ENCODE measurements around the gene ZNF264. TPM values are rescaled to one million over a fixed set of nuclear protein-coding genes. Genes with fewer than 3 reads are reported as not detected.
A peak's percentile ranks its signal among the peaks of the same experiment; 100 is the strongest.

ZNF264 gene
- 10 to 100 TPM; 45.0 to 46.0 TPM for total RNA-seq
- polyA plus RNA-seq = 1 to 10 TPM; 5.7 to 8.2 TPM
- long read RNA-seq, donor 1, full-length matches to known transcripts = 3 of 3 reads
- long read RNA-seq, donor 1, partial matches to known transcripts = 0 of 3 reads
- long read RNA-seq, donor 1, other reads (novel, unspliced or antisense) = 0 of 3 reads
- long read RNA-seq, donor 2, full-length matches to known transcripts = 1 of 1 reads
- long read RNA-seq, donor 2, partial matches to known transcripts = 0 of 1 reads
- long read RNA-seq, donor 2, other reads (novel, unspliced or antisense) = 0 of 1 reads
- long read RNA-seq, donor 3, full-length matches to known transcripts = 6 of 6 reads
- long read RNA-seq, donor 3, partial matches to known transcripts = 0 of 6 reads
- long read RNA-seq, donor 3, other reads (novel, unspliced or antisense) = 0 of 6 reads
- long read RNA-seq, donor 4, full-length matches to known transcripts = 1 of 1 reads
- long read RNA-seq, donor 4, partial matches to known transcripts = 0 of 1 reads
- long read RNA-seq, donor 4, other reads (novel, unspliced or antisense) = 0 of 1 reads
- long read RNA-seq, donor 5, full-length matches to known transcripts = 4 of 4 reads
- long read RNA-seq, donor 5, partial matches to known transcripts = 0 of 4 reads
- long read RNA-seq, donor 5, other reads (novel, unspliced or antisense) = 0 of 4 reads

GRCh38 chr19:57191141-57192076 is at the start of gene ZNF264:
TSS of gene ZNF264 (plus strand) at chr19:57191500. CDS start at chr19:57191914, 414 bp downstream.
- Histone ChIP-seq H3K27me3 (ENCODE audit: control insufficient read depth in 3 of 3, insufficient read depth in 3 of 3, low read length in 2 of 3) (no peaks in the 10 kb centered on the region), H3K36me3 (ENCODE audit: control insufficient read depth in 4 of 4, insufficient read depth in 4 of 4, low read length in 4 of 4) (peaks cover 11 to 33% (median 22%) of the 10 kb centered on the region in 4 donors), H3K4me3 (peak within 1 kb of the TSS; percentile 100), H3K27ac (ENCODE audit: low read depth in 1 of 2, low read length in 1 of 2) (peak within 1 kb of the TSS; percentile 80 to 92), H3K4me1 (ENCODE audit: control insufficient read depth in 5 of 5, insufficient read depth in 5 of 5, low read length in 5 of 5) (peaks cover 8 to 11% (median 8%) of the 10 kb centered on the region in 5 donors), H3K9ac (ENCODE audit: insufficient read depth in 1 of 2, low read length in 2 of 2) (peak within 1 kb of the TSS; percentile 82 to 92), H3K9me3 (ENCODE audit: control insufficient read depth in 4 of 4, insufficient read depth in 3 of 4, low read length in 3 of 4) (peaks cover 0 to 16% (median 1%) of the 10 kb centered on the region in 4 donors)
- DNase-seq (peak; percentile 88 to 95 (median 91)), ATAC-seq (ENCODE audit: insufficient read depth, low FRiP score) (peak; percentile 95)
- TF ChIP-seq CTCF (IDR thresholded peaks at IDR 0.05; ENCODE audit: control extremely low read depth, extremely low read depth) = no peak
- 1 to 2% methylated on average over 80 to 81 of the region's 81 CpGs for WGBS, 2 donors

GRCh38 chr19:57141699-57142098 is 49.6 kb upstream of the ZNF264 start:
- H3K9me3 ChIP-seq (ENCODE audit: control insufficient read depth in 4 of 4, insufficient read depth in 3 of 4, low read length in 3 of 4) = peaks cover 0 to 18% (median 0%) of the 10 kb centered on the region in 4 donors
- DNase-seq (no peak), ATAC-seq (ENCODE audit: insufficient read depth, low FRiP score) (no peak)
- H3K4me3 ChIP-seq = no peak overlapping the region
- 91 to 96% methylated on average over 4 of the region's 4 CpGs for whole genome bisulfite sequencing, 2 donors
- H3K4me1 ChIP-seq (ENCODE audit: control insufficient read depth in 5 of 5, insufficient read depth in 5 of 5, low read length in 5 of 5) = no peaks in the 10 kb centered on the region
- no peak for TF ChIP-seq CTCF (IDR thresholded peaks at IDR 0.05; ENCODE audit: control extremely low read depth, extremely low read depth)
- H3K27ac ChIP-seq (ENCODE audit: low read depth in 1 of 2, low read length in 1 of 2) = no peak overlapping the region
- no peaks in the 10 kb centered on the region for H3K27me3 ChIP-seq (ENCODE audit: control insufficient read depth in 3 of 3, insufficient read depth in 3 of 3, low read length in 2 of 3)
- H3K9ac ChIP-seq (ENCODE audit: insufficient read depth in 1 of 2, low read length in 2 of 2) = no peak overlapping the region
- no peaks in the 10 kb centered on the region for H3K36me3 ChIP-seq (ENCODE audit: control insufficient read depth in 4 of 4, insufficient read depth in 4 of 4, low read length in 4 of 4)

GRCh38 chr19:57152921-57153320 is 38.4 kb upstream of the ZNF264 start:
- H3K4me3 ChIP-seq = no peak overlapping the region
- 78 to 85% methylated on average over 5 of the region's 5 CpGs for WGBS, 2 donors
- H3K9me3 ChIP-seq (ENCODE audit: control insufficient read depth in 4 of 4, insufficient read depth in 3 of 4, low read length in 3 of 4) = peaks cover 0 to 7% (median 0%) of the 10 kb centered on the region in 4 donors
- DNase-seq = no peak
- no peaks in the 10 kb centered on the region for H3K36me3 ChIP-seq (ENCODE audit: control insufficient read depth in 4 of 4, insufficient read depth in 4 of 4, low read length in 4 of 4)
- ATAC-seq (ENCODE audit: insufficient read depth, low FRiP score) = no peak
- no peak overlapping the region for H3K27ac ChIP-seq (ENCODE audit: low read depth in 1 of 2, low read length in 1 of 2)
- no peaks in the 10 kb centered on the region for H3K27me3 ChIP-seq (ENCODE audit: control insufficient read depth in 3 of 3, insufficient read depth in 3 of 3, low read length in 2 of 3)
- no peak for TF ChIP-seq CTCF (IDR thresholded peaks at IDR 0.05; ENCODE audit: control extremely low read depth, extremely low read depth)
- H3K4me1 ChIP-seq (ENCODE audit: control insufficient read depth in 5 of 5, insufficient read depth in 5 of 5, low read length in 5 of 5) = no peaks in the 10 kb centered on the region
- H3K9ac ChIP-seq (ENCODE audit: insufficient read depth in 1 of 2, low read length in 2 of 2) = no peak overlapping the region

Measured in lung (tissue), 16 donors.